GM23248 (cell line): ENCODE data around the gene TOR1B. TPM values are rescaled to one million over a fixed set of nuclear protein-coding genes. Genes with fewer than 3 reads are reported as not detected.
"Not testable (repeated sequence)": the region's sequence is repeated elsewhere in the genome, so short reads cannot be mapped to it uniquely, and the experiment has no call there.

Experiments
- DNase-seq: peaks from one replicate; pipeline ENCODE4 v3.0.0-alpha.2; 2015
- H2AFZ ChIP-seq: fragments of 200-600 bp; sonication (generic); 2 replicates; pipeline ENCODE4 v1.6.1; 2016; ENCODE audit warnings: antibody characterized with exemption
- H3F3A ChIP-seq: fragments of 200-600 bp; sonication (generic); 2 replicates; pipeline ENCODE4 v1.6.1; 2016; ENCODE audit warnings: mild to moderate bottlenecking, antibody characterized with exemption, mixed run types; ENCODE audit not compliant: insufficient read depth
- H3K27ac ChIP-seq: fragments of 200-600 bp; sonication (generic); 2 replicates; pipeline ENCODE4 v1.5.1; 2016; ENCODE audit warnings: mild to moderate bottlenecking
- H3K27me3 ChIP-seq: fragments of 200-600 bp; sonication (generic); replicated peaks from 2 replicates; pipeline ENCODE4 v1.6.1; 2016; ENCODE audit warnings: mild to moderate bottlenecking; ENCODE audit not compliant: insufficient read depth
- H3K36me3 ChIP-seq: fragments of 200-600 bp; sonication (generic); 2 replicates; pipeline ENCODE4 v1.6.1; 2016; ENCODE audit warnings: low read depth, mild to moderate bottlenecking
- H3K4me1 ChIP-seq: fragments of 200-600 bp; sonication (generic); 2 replicates; pipeline ENCODE4 v1.6.1; 2016; ENCODE audit warnings: mild to moderate bottlenecking; ENCODE audit not compliant: insufficient read depth
- H3K4me2 ChIP-seq: fragments of 200-600 bp; sonication (generic); one replicate; pipeline ENCODE4 v1.6.1; 2016; ENCODE audit warnings: mild to moderate bottlenecking; ENCODE audit not compliant: unreplicated experiment
- H3K4me3 ChIP-seq: fragments of 200-600 bp; sonication (generic); 2 replicates; pipeline ENCODE4 v1.5.1; 2016; ENCODE audit warnings: mild to moderate bottlenecking
- H3K79me2 ChIP-seq: fragments of 200-600 bp; sonication (generic); 2 replicates; pipeline ENCODE4 v1.6.1; 2016; ENCODE audit warnings: mild to moderate bottlenecking; ENCODE audit not compliant: insufficient read depth
- H3K9ac ChIP-seq: fragments of 200-600 bp; sonication (generic); 2 replicates; pipeline ENCODE4 v1.6.1; 2016; ENCODE audit warnings: mild to moderate bottlenecking
- H3K9me2 ChIP-seq: fragments of 200-600 bp; sonication (generic); 2 replicates; pipeline ENCODE4 v1.6.1; 2016; ENCODE audit warnings: mixed run types, mild to moderate bottlenecking, moderate library complexity; ENCODE audit not compliant: insufficient read depth
- H3K9me3 ChIP-seq: fragments of 200-600 bp; sonication (generic); one replicate; pipeline ENCODE4 v1.6.1; 2017; ENCODE audit warnings: low read depth
- H4K20me1 ChIP-seq: fragments of 200-600 bp; sonication (generic); 2 replicates; pipeline ENCODE4 v1.6.0; 2016; ENCODE audit not compliant: insufficient read depth
- EZH2 ChIP-seq: fragments of 200-600 bp; sonication (generic); IDR thresholded peaks from 2 replicates; pipeline ENCODE4 v1.6.1; 2018; ENCODE audit warnings: antibody characterized with exemption, mild to moderate bottlenecking; ENCODE audit not compliant: insufficient read depth, poor library complexity, severe bottlenecking
- EZH2phosphoT487 ChIP-seq: fragments of 200-600 bp; sonication (generic); IDR thresholded peaks from 2 replicates; pipeline ENCODE4 v1.6.1; 2018; ENCODE audit warnings: antibody characterized with exemption, moderate library complexity, mild to moderate bottlenecking, low read depth; ENCODE audit not compliant: insufficient read depth
- WGBS, 2 experiments: methylation state at CpG; one replicate each; pipeline ENCODE4 v1.1.6; 2015 to 2017; ENCODE audit warnings: low lambda C conversion rate in 2 of 2, low coverage in 1 of 2; ENCODE audit errors: missing lambda C conversion rate in 2 of 2; 5-methylcytosine and 5-hydroxymethylcytosine counted together
- in situ Hi-C: fragments of 300-500 bp; cut with MboI; formaldehyde crosslinking; loops from 2 replicates; pipeline ENCODE4 v1.15.0; 2020
- polyA plus RNA-seq: library from polyadenylated mRNA; unstranded; fragments of >200 nt; fragmentation: Nextera tagmentation; extraction: Ambion mirVana; gene quantifications from 2 replicates; pipeline ENCODE4 v1.2.1, GENCODE V29; 2016
- total RNA-seq: library from RNA; depleted of rRNA; stranded (reverse); fragments of >200 nt; shearing (Covaris generic); gene quantifications from 2 replicates; pipeline ENCODE4 v1.2.3, GENCODE V29; 2014

Gene TOR1B
- total and polyA plus RNA-seq, 2 experiments from 2014 or later: 34.5 to 55.1 TPM

DNA sequence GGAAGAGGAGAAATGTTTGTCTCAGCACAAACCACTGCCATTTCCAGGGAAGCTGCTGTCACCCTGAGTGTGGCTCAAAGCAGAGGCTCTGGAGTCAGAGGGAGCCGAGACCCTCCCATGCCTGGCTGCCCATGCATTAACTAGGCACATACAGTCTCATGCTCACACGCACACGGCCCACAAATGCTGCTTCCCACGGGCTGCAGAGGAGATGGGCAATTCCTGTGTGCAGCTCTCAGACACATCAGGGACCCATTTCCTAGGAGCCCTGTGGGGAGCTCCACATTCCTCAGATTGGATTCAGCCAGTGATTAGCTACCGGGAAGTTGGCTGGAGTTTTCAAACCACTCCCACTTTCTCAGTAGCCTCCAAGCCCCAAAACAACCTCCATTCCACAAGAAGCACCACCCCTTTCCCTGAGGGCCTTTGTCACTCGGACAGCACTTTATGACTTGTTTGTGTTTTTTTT lies 41.0 kb upstream of the TOR1B start:
- no peaks in the 10 kb centered on the region for H3K9me2 ChIP-seq
- H3K4me1 ChIP-seq: peaks cover 26% of the 10 kb centered on the region
- H3F3A ChIP-seq: peaks cover 24% of the 10 kb centered on the region
- H2AFZ ChIP-seq: peak overlapping the region; percentile 49
- H3K79me2 ChIP-seq: no peaks in the 10 kb centered on the region
- peak overlapping the region; percentile 77 for H3K9ac ChIP-seq
- no peaks in the 10 kb centered on the region for H3K36me3 ChIP-seq
- in situ Hi-C loops: no loop called here
- H3K4me3 ChIP-seq: no peak overlapping the region
- DNase-seq: peak; percentile 88
- no peaks in the 10 kb centered on the region for H4K20me1 ChIP-seq
- H3K27ac ChIP-seq: peak overlapping the region; percentile 94
- H3K9me3 ChIP-seq: no peaks in the 10 kb centered on the region
- H3K27me3 ChIP-seq: no peaks in the 10 kb centered on the region
- peak overlapping the region; percentile 58 for H3K4me2 ChIP-seq
- 0% methylated on average over 6 of the region's 6 CpGs for WGBS, 2 experiments
- TF ChIP-seq EZH2phosphoT487 (no peak), EZH2 (no peak)

GRCh38 chr9:129762370-129762984 lies 40.5 kb upstream of the TOR1B start:
- Histone ChIP-seq H3K9ac (peak overlapping the region; percentile 77), H3K4me1 (peaks cover 26% of the 10 kb centered on the region), H3K4me2 (peak overlapping the region; percentile 58), H3K27ac (peak overlapping the region; percentile 94), H3F3A (peaks cover 24% of the 10 kb centered on the region)
- H3K4me3 ChIP-seq, H3K9me2 ChIP-seq, H3K9me3 ChIP-seq, H3K27me3 ChIP-seq, in situ Hi-C loops, H4K20me1 ChIP-seq, H3K79me2 ChIP-seq, H2AFZ ChIP-seq, H3K36me3 ChIP-seq: not testable (repeated sequence)
- DNase-seq: peak; percentile 91
- whole genome bisulfite sequencing, 2 experiments: 8 to 14% methylated on average over 13 of the region's 13 CpGs

GRCh38 chr9:129762985-129763926 lies 39.7 kb upstream of the TOR1B start:
- WGBS, 2 experiments: 61 to 65% methylated on average over 13 of the region's 13 CpGs
- no peaks in the 10 kb centered on the region for H3K9me3 ChIP-seq
- H3K4me1 ChIP-seq: peaks cover 26% of the 10 kb centered on the region
- H3K4me2 ChIP-seq: peak overlapping the region; percentile 29
- peak overlapping the region; percentile 94 for H3K27ac ChIP-seq
- H3K27me3 ChIP-seq: no peaks in the 10 kb centered on the region
- peaks cover 24% of the 10 kb centered on the region for H3F3A ChIP-seq
- H3K4me3 ChIP-seq: no peak overlapping the region
- H3K79me2 ChIP-seq: no peaks in the 10 kb centered on the region
- no peaks in the 10 kb centered on the region for H3K36me3 ChIP-seq
- peak; percentile 67 for DNase-seq
- H4K20me1 ChIP-seq: no peaks in the 10 kb centered on the region
- H3K9ac ChIP-seq: peak overlapping the region; percentile 67
- H2AFZ ChIP-seq: no peak overlapping the region
- TF ChIP-seq EZH2phosphoT487 (no peak), EZH2 (no peak)
- H3K9me2 ChIP-seq: no peaks in the 10 kb centered on the region
- in situ Hi-C loops: no loop called here

DNA sequence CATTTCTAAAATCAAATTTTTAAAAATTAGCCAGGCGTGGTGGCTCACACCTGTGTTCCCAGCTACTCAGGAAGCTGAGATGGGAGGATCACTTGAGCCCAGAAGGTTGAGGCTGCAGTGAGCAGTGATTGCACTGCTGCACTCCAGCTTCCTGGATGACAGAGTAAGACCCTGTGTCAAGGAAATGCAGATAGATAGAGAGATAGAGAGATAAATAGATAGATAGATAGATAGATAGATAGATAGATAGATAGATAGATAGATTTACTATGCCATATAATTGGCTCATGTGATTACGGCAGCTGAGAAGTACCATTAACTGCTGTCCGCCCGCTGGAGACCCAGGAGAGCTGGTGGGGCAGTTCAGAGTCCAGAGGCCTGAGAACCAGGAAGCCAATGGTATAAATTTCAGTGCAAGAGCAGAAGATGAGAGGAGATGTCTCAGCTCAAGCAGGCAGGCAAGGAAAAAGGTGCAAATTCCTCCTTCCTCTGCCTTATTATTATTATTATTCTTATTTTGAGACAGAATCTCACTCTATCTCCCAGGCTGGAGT lies 37.1 kb upstream of the TOR1B start:
- DNase-seq: no peak
- Histone ChIP-seq H3K27me3 (no peaks in the 10 kb centered on the region), H3K4me3 (no peak overlapping the region), H4K20me1 (no peaks in the 10 kb centered on the region), H3K9me3 (no peaks in the 10 kb centered on the region), H3K4me1 (peaks cover 26% of the 10 kb centered on the region), H3K36me3 (no peaks in the 10 kb centered on the region), H3K79me2 (no peaks in the 10 kb centered on the region), H3K9me2 (no peaks in the 10 kb centered on the region), H3K4me2 (no peak overlapping the region), H3K27ac (no peak overlapping the region), H2AFZ (no peak overlapping the region), H3K9ac (no peak overlapping the region), H3F3A (peaks cover 24% of the 10 kb centered on the region)
- TF ChIP-seq EZH2: no peak
- no peak for TF ChIP-seq EZH2phosphoT487
- in situ Hi-C loops: no loop called here
- 95 to 98% methylated on average over 4 of the region's 4 CpGs for WGBS, 2 experiments
